Endodermal cell (in vitro differentiated cells): ENCODE data around the gene ZCWPW1. TPM values are rescaled to one million over a fixed set of nuclear protein-coding genes. Genes with fewer than 3 reads are reported as not detected.

Experiments
- DNase-seq: peaks from one replicate; pipeline ENCODE4 v3.0.0-alpha.2; 2017
- H3K27ac ChIP-seq: 2 replicates; pipeline ENCODE4 v1.5.1; 2013; ENCODE audit warnings: mild to moderate bottlenecking, low read depth, low read length, moderate library complexity
- H3K27me3 ChIP-seq: 2 replicates; pipeline ENCODE4 v1.6.1; 2013; ENCODE audit warnings: mild to moderate bottlenecking, low read length, moderate library complexity; ENCODE audit not compliant: insufficient read depth, control insufficient read depth, poor library complexity, severe bottlenecking
- H3K36me3 ChIP-seq: 2 replicates; pipeline ENCODE4 v1.7.0; 2013; ENCODE audit warnings: mild to moderate bottlenecking, low read length, moderate library complexity; ENCODE audit not compliant: control insufficient read depth, insufficient read depth
- H3K4me1 ChIP-seq: one replicate; pipeline ENCODE4 v1.7.0; 2013; ENCODE audit warnings: low read length; ENCODE audit not compliant: control insufficient read depth, insufficient read depth
- H3K4me3 ChIP-seq: 2 replicates; pipeline ENCODE4 v1.5.1; 2013; ENCODE audit warnings: mild to moderate bottlenecking, low read length, moderate library complexity
- H3K9ac ChIP-seq: 2 replicates; pipeline ENCODE4 v1.6.1; 2013; ENCODE audit warnings: mild to moderate bottlenecking, low read length, moderate library complexity; ENCODE audit not compliant: poor library complexity, severe bottlenecking; ENCODE audit errors: extremely low read depth
- H3K9me3 ChIP-seq: 2 replicates; pipeline ENCODE4 v1.6.1; 2013; ENCODE audit warnings: mild to moderate bottlenecking, low read length, moderate library complexity; ENCODE audit not compliant: control insufficient read depth
- H3K27ac Mint-ChIP-seq: 2 replicates; pipeline ENCODE4 v1.8.0; 2020; ENCODE audit warnings: mixed read lengths
- H3K27me3 Mint-ChIP-seq: 2 replicates; pipeline ENCODE4 v1.8.0; 2021; ENCODE audit warnings: mild to moderate bottlenecking, mixed read lengths; ENCODE audit not compliant: insufficient read depth
- H3K36me3 Mint-ChIP-seq: 2 replicates; pipeline ENCODE4 v1.8.0; 2020; ENCODE audit warnings: low read depth, mixed read lengths
- H3K4me1 Mint-ChIP-seq: 2 replicates; pipeline ENCODE4 v1.8.0; 2020; ENCODE audit warnings: mixed read lengths
- H3K4me3 Mint-ChIP-seq: 2 replicates; pipeline ENCODE4 v1.8.0; 2020; ENCODE audit warnings: mild to moderate bottlenecking, moderate library complexity, mixed read lengths
- H3K9me3 Mint-ChIP-seq: 2 replicates; pipeline ENCODE4 v1.8.0; 2020; ENCODE audit warnings: mild to moderate bottlenecking, mixed read lengths
- CTCF ChIP-seq: fragments of 200-600 bp; sonication (generic); conservative IDR thresholded peaks from 2 replicates; pipeline ENCODE4 v1.5.0; 2021; ENCODE audit warnings: antibody characterized with exemption, mild to moderate bottlenecking
- WGBS, 2 experiments: methylation state at CpG; one replicate each; pipeline versions ENCODE4 v1.1.5 to v1.1.7; 2013; ENCODE audit warnings: missing lambda C conversion rate in 2 of 2, mixed read lengths in 1 of 2; ENCODE audit not compliant: insufficient coverage in 1 of 2, insufficient read length in 1 of 2; 5-methylcytosine and 5-hydroxymethylcytosine counted together
- total RNA-seq, 2 donors: library from RNA; stranded (reverse); fragmentation: NEBNext Ultra II Directional in 1 of 2; extraction: Animal tissue kit (Norgen Biotek cat#: 25700) in 1 of 2; gene quantifications; 2 replicates in 1 of 2; 3 replicates in 1 of 2; pipeline ENCODE4 v1.2.1, GENCODE V29; 2021

The ZCWPW1 gene
- total RNA-seq, 2 donors from 2014 or later: 1.9 to 2.3 TPM

- peak overlapping the region; percentile 100 for H3K27ac Mint-ChIP-seq
- peak; percentile 33 for TF ChIP-seq CTCF
- H3K9me3 ChIP-seq: no peaks in the 10 kb centered on the region
- peaks cover 16% of the 10 kb centered on the region for H3K27me3 Mint-ChIP-seq
- peak overlapping the region; percentile 89 for H3K4me3 Mint-ChIP-seq
- H3K4me1 ChIP-seq: peaks cover 24% of the 10 kb centered on the region
- H3K27ac ChIP-seq: peak overlapping the region; percentile 100
- peaks cover 33% of the 10 kb centered on the region for H3K36me3 ChIP-seq
- DNase-seq: peak; percentile 100
- H3K36me3 Mint-ChIP-seq: peaks cover 28% of the 10 kb centered on the region
- H3K9ac ChIP-seq: peak overlapping the region; percentile 94
- 0% methylated on average over 15 to 40 of the region's 40 CpGs for WGBS, 2 experiments
- H3K4me3 ChIP-seq: peak overlapping the region; percentile 97
- no peaks in the 10 kb centered on the region for H3K27me3 ChIP-seq
- peaks cover 7% of the 10 kb centered on the region for H3K9me3 Mint-ChIP-seq
- peaks cover 31% of the 10 kb centered on the region for H3K4me1 Mint-ChIP-seq
Observed at GRCh38 chr7:100428967-100429636, 599 bp upstream of the ZCWPW1 start.

DNA sequence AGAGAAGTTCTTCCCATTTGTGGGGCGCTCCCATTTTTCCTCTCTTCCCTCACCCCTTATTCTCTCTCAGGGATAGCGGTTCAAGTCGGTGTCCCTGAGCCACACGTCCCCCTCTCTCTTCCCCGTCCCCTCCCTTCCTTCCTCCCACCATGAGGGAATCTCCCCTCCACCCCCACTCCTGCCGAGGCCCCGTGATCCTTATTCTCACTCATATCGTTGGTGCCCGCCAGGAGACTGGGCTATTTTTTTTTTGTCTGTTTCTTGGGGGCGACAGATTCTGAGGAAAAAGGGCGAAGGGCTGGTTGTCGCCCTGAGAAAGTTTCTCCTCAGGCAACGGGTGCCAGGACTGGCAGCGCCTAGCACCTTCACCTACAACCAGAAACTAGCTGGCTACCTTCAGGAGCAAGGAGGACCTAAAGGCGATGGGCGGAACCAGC lies 723 bp downstream of the ZCWPW1 start:
- TF ChIP-seq CTCF: no peak
- WGBS, 2 experiments: 74 to 89% methylated on average over 9 to 16 of the region's 16 CpGs
- Mint-ChIP-seq H3K9me3 (peaks cover 7% of the 10 kb centered on the region), H3K36me3 (peaks cover 15% of the 10 kb centered on the region), H3K4me3 (peak overlapping the region; percentile 89), H3K27ac (no peak overlapping the region), H3K27me3 (peaks cover 16% of the 10 kb centered on the region), H3K4me1 (peaks cover 19% of the 10 kb centered on the region)
- Histone ChIP-seq H3K9ac (no peak overlapping the region), H3K9me3 (no peaks in the 10 kb centered on the region), H3K4me1 (peaks cover 15% of the 10 kb centered on the region), H3K4me3 (peak overlapping the region; percentile 97), H3K27me3 (no peaks in the 10 kb centered on the region), H3K36me3 (peaks cover 20% of the 10 kb centered on the region), H3K27ac (no peak overlapping the region)
- DNase-seq: no peak

GRCh38 chr7:100426516-100426915 lies 2.0 kb downstream of the ZCWPW1 start:
- no peak for TF ChIP-seq CTCF
- H3K36me3 ChIP-seq: peaks cover 8% of the 10 kb centered on the region
- no peak overlapping the region for H3K9ac ChIP-seq
- DNase-seq: no peak
- peaks cover 3% of the 10 kb centered on the region for H3K36me3 Mint-ChIP-seq
- H3K9me3 Mint-ChIP-seq: peaks cover 7% of the 10 kb centered on the region
- peaks cover 9% of the 10 kb centered on the region for H3K4me1 ChIP-seq
- no peaks in the 10 kb centered on the region for H3K27me3 ChIP-seq
- H3K27ac ChIP-seq: no peak overlapping the region
- peaks cover 18% of the 10 kb centered on the region for H3K27me3 Mint-ChIP-seq
- no peak overlapping the region for H3K27ac Mint-ChIP-seq
- no peaks in the 10 kb centered on the region for H3K9me3 ChIP-seq
- no peak overlapping the region for H3K4me3 Mint-ChIP-seq
- no peak overlapping the region for H3K4me3 ChIP-seq
- H3K4me1 Mint-ChIP-seq: peaks cover 7% of the 10 kb centered on the region
